ENCODE measurements around the gene PGAP3. TPM values are rescaled to one million over a fixed set of nuclear protein-coding genes. Genes with fewer than 3 reads are reported as not detected.

Gene PGAP3
- total RNA-seq, 4 donors from 2014 or later = 19.9 to 82.6 (median 46.2) TPM

DNA sequence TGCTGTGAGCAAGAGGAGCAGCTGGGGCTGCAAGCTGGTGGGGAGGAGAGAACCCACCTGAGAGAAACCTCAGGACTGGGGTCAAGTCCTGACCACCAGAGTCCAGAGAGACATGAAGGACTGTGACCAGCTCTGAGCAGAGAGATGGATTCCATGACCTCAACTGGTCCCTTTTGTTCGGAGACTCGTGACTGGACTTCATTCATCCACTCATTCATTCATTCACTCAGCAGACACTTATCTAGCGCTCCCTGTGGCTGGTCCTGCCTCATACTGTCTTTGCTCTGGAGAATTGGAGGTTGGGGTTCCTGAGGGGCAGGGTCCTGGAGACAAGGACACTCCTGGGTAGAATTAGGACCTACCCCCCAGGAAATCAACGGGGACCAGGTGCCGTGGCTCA is 16.1 kb upstream of the PGAP3 start:
- no peak for TF ChIP-seq EP300 (IDR thresholded peaks at IDR 0.05; ENCODE audit: low read depth)
- no peak for TF ChIP-seq POLR2A (IDR thresholded peaks at IDR 0.05)
- TF ChIP-seq, protein P1, sequence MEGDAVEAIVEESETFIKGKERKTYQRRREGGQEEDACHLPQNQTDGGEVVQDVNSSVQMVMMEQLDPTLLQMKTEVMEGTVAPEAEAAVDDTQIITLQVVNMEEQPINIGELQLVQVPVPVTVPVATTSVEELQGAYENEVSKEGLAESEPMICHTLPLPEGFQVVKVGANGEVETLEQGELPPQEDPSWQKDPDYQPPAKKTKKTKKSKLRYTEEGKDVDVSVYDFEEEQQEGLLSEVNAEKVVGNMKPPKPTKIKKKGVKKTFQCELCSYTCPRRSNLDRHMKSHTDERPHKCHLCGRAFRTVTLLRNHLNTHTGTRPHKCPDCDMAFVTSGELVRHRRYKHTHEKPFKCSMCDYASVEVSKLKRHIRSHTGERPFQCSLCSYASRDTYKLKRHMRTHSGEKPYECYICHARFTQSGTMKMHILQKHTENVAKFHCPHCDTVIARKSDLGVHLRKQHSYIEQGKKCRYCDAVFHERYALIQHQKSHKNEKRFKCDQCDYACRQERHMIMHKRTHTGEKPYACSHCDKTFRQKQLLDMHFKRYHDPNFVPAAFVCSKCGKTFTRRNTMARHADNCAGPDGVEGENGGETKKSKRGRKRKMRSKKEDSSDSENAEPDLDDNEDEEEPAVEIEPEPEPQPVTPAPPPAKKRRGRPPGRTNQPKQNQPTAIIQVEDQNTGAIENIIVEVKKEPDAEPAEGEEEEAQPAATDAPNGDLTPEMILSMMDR (IDR thresholded peaks at IDR 0.05) = no peak
- no peak for TF ChIP-seq POLR2AphosphoS5 (IDR thresholded peaks at IDR 0.05)
- intact Hi-C loops (cut with DNase I; ENCODE audit: low total_unique reads) = no loop called here
- Histone ChIP-seq H3K27ac (peak overlapping the region; percentile 83 to 92 (median 90)), H3K4me1 (peaks cover 43 to 72% (median 68%) of the 10 kb centered on the region in 4 donors), H3K4me3 (no peak overlapping the region), H3K9me3 (no peaks in the 10 kb centered on the region), H3K36me3 (peaks cover 0 to 6% (median 3%) of the 10 kb centered on the region in 4 donors), H3K27me3 (peaks cover 4% of the 10 kb centered on the region)
- 80 to 91% methylated on average over 3 to 5 of the region's 5 CpGs for WGBS, 2 donors (ENCODE audit: low coverage in 1 of 2)
- DNase-seq = no peak
- in situ Hi-C loops (cut with MboI; ENCODE audit: low pct_ligation_motif_present in 1 of 4, low pct_unique_long_range_greater_than_20kb in 1 of 4, low sequenced_read_pairs in 3 of 4) = no loop called here

DNA sequence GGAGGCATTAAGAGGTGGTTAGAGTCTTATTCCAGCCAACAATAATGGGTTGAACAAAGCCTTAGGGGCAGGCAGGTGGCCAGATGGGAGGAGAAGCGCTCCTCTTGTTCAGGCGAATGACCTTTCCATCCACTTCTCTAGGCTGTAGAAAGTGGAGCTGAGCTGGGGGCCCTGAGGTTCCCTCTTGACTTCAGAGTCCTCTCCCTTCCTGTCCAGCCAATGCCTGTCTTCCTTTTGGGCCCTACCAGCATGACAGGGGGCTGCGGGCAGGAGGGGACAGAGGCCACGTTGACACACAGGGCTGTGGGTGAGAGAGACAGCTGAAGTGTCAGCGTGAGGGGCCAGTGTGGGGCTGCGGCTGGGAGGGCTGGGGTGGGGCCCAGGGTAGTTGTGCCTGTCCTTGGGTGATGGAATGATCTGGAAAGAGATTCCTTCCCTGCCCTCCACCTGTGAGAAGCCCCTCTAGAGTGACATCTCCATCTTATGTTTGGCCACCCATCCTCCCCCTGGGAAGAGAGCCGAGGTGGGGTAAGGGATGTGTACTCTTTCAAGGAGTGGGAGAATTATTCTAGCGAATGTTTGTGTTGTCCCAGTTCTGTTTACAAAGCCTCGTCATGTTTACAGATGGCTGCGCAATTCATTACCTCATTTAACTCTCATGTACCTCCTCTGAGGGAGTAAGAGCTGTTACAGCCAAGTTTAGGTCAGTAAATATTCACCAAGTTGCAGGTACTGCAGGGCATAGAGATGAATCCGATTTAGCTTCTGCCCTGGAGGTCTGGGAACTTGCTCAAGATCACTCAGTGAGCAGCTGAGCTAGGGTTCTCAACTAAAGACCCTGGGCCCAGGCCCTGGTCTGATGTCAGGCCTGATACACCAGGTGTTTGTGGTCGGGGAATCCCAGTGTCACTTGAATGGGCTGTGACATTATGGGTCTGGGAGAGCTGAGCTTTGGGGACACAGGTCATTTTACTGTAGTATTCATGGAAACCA is 15.3 kb upstream of the PGAP3 start:
- Histone ChIP-seq H3K4me3 (no peak overlapping the region), H3K9me3 (no peaks in the 10 kb centered on the region), H3K4me1 (peaks cover 43 to 72% (median 68%) of the 10 kb centered on the region in 4 donors), H3K27me3 (peaks cover 4% of the 10 kb centered on the region), H3K36me3 (no peaks in the 10 kb centered on the region), H3K27ac (peak overlapping the region; percentile 83 to 92 (median 90))
- in situ Hi-C loops (cut with MboI; ENCODE audit: low pct_ligation_motif_present in 1 of 4, low pct_unique_long_range_greater_than_20kb in 1 of 4, low sequenced_read_pairs in 3 of 4) = no loop called here
- no peak for TF ChIP-seq EP300 (IDR thresholded peaks at IDR 0.05; ENCODE audit: low read depth)
- no peak for TF ChIP-seq POLR2AphosphoS5 (IDR thresholded peaks at IDR 0.05)
- 20 to 46% methylated on average over 1 to 12 of the region's 12 CpGs for WGBS, 2 donors (ENCODE audit: low coverage in 1 of 2)
- DNase-seq = no peak
- intact Hi-C loops (cut with DNase I; ENCODE audit: low total_unique reads) = no loop called here

DNA sequence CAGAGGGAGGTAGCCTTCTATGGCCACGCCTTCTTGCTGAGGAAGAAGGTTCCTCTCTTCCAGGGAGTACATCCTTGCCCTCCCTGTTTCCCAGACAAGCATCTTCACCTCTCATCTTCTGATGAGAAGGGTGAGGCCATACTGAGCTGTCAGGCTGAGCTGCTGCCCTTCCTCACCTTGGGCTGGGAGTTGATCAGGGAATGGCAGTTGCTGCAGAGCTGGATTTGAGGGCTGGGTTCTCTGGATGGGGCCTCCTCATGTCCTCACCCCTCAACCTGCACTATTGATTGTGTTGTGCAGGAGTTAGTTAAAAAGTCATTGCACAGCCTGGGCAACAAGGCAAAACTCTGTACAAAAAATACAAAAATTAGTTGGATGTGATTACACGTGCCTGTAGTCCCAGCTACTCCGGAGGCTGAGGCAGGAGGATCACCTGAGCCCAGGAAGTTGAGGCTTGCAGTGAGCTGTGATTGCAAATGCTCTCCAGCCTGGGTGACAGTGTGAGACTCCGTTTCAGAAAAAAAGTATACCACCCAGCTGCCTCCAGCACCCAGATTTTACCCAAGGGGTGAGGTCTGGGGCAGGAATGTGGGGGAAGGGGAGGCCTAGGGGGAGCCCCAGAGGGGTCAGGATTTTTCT is 14.0 kb upstream of the PGAP3 start:
- TF ChIP-seq EP300 (IDR thresholded peaks at IDR 0.05; ENCODE audit: low read depth) (no peak), POLR2A (IDR thresholded peaks at IDR 0.05) (no peak), POLR2AphosphoS5 (IDR thresholded peaks at IDR 0.05) (no peak)
- TF ChIP-seq, protein P1 (IDR thresholded peaks at IDR 0.05) = no peak
- intact Hi-C loops (cut with DNase I; ENCODE audit: low total_unique reads) (no loop called here), in situ Hi-C loops (cut with MboI; ENCODE audit: low pct_ligation_motif_present in 1 of 4, low pct_unique_long_range_greater_than_20kb in 1 of 4, low sequenced_read_pairs in 3 of 4) (no loop called here)
- H3K36me3 ChIP-seq = no peaks in the 10 kb centered on the region
- H3K27ac ChIP-seq = peak overlapping the region; percentile 90 to 95 (median 92)
- WGBS, 2 donors (ENCODE audit: low coverage in 1 of 2) = 55% methylated on average over 4 of the region's 4 CpGs; no CpG with 5 or more reads in 1 of the 2 donors
- H3K4me1 ChIP-seq = peaks cover 38 to 59% (median 55%) of the 10 kb centered on the region in 4 donors
- H3K4me3 ChIP-seq = no peak overlapping the region
- DNase-seq = no peak
- no peaks in the 10 kb centered on the region for H3K9me3 ChIP-seq
- peaks cover 4% of the 10 kb centered on the region for H3K27me3 ChIP-seq

DNA sequence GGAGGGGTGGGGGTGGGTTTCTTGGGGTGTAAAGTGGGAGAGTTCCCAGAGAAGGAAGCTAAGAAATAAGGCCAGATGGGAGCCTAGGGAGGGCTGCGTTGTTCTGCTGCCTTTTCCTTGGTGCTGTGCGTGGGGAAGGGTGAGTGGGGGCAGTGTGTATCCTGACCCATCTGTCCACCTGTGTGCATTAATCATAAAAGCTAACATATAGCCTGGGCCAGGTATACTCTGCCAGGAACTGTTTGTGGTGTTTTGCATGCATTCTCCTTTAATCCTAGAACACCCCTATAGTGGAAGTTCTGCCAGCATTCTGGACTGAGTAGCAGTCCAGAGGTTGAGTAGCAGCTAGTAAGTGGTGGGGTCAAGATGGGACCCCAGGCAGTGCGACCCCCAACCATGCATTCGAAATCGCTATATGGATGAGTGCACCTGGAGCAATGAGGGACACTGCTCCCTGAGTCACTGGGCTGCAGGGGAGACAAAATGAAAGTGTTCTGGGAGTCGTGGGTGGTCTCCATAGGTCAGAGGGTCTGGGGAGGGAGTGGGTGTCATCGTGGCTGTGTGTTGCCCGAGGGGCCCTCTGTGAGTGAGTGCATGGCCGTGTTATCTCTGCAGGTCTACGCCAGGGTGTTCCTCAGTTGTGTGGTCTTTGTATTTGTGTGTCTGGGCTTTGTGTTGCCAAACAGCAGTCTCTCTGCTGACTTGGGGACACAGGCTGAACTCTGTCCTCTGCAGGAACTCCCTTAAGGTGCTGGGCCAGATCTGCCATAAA is 13.3 kb upstream of the PGAP3 start:
- no peaks in the 10 kb centered on the region for H3K36me3 ChIP-seq
- in situ Hi-C loops (cut with MboI; ENCODE audit: low pct_ligation_motif_present in 1 of 4, low pct_unique_long_range_greater_than_20kb in 1 of 4, low sequenced_read_pairs in 3 of 4) = no loop called here
- intact Hi-C loops (cut with DNase I; ENCODE audit: low total_unique reads) = no loop called here
- peak overlapping the region; percentile 90 to 95 (median 92) for H3K27ac ChIP-seq
- peak overlapping the region; percentile 67 to 85 (median 67) for H3K4me3 ChIP-seq
- WGBS, 2 donors (ENCODE audit: low coverage in 1 of 2) = 20 to 26% methylated on average over 1 to 10 of the region's 10 CpGs
- peak; percentile 91 to 96 (median 94) for TF ChIP-seq POLR2AphosphoS5 (IDR thresholded peaks at IDR 0.05)
- TF ChIP-seq, protein P1 (IDR thresholded peaks at IDR 0.05) = no peak
- TF ChIP-seq EP300 (IDR thresholded peaks at IDR 0.05; ENCODE audit: low read depth) = no peak
- peak; percentile 93 for TF ChIP-seq POLR2A (IDR thresholded peaks at IDR 0.05)
- H3K27me3 ChIP-seq = peaks cover 4% of the 10 kb centered on the region
- H3K9me3 ChIP-seq = no peaks in the 10 kb centered on the region
- peaks cover 36 to 52% (median 48%) of the 10 kb centered on the region in 4 donors for H3K4me1 ChIP-seq
- DNase-seq = peak; percentile 88

Data from transverse colon (tissue), 4 donors.